ENCODE data around the gene CD163L1. TPM values are rescaled to one million over a fixed set of nuclear protein-coding genes. Genes with fewer than 3 reads are reported as not detected.

Gene CD163L1
- polyA plus RNA-seq, 3 donors, result 1.0 to 1.2 (median 1.1) TPM

- no peak for TF ChIP-seq CTCF (IDR thresholded peaks at IDR 0.05)
These were observed 39.7 kb downstream of the CD163L1 start for GRCh38 chr12:7404275-7404674.

GRCh38 chr12:7403466-7403865 lies 40.5 kb downstream of the CD163L1 start:
- Mint-ChIP-seq H3K36me3 (no peaks in the 10 kb centered on the region), H3K9me3 (peaks cover 0 to 5% (median 0%) of the 10 kb centered on the region in 7 donors), H3K4me1 (no peaks in the 10 kb centered on the region), H3K27me3 (ENCODE audit: low read depth in 3 of 3) (peaks cover 1 to 2% (median 1%) of the 10 kb centered on the region in 3 donors), H3K4me3 (no peak overlapping the region), H3K27ac (no peak overlapping the region)
- no peaks in the 10 kb centered on the region for H3K36me3 ChIP-seq (replicated peaks in 1 of 2; ENCODE audit: control insufficient read depth in 1 of 2, insufficient read depth in 2 of 2, low read length in 2 of 2)
- no peak for DNase-seq
- no peak overlapping the region for H2AFZ ChIP-seq (ENCODE audit: insufficient read depth, low read depth, low read length, poor library complexity, severe bottlenecking)
- intact Hi-C loops (cut with micrococcal nuclease), result no loop called here
- no peaks in the 10 kb centered on the region for H3K79me2 ChIP-seq (ENCODE audit: insufficient read depth, low read length)
- H3K4me2 ChIP-seq (replicated peaks; ENCODE audit: extremely low read depth, low read length, poor library complexity, severe bottlenecking), result no peak overlapping the region
- no peaks in the 10 kb centered on the region for H3K9me3 ChIP-seq (replicated peaks in 1 of 2; ENCODE audit: control insufficient read depth in 1 of 2, insufficient read depth in 1 of 2, low read length in 2 of 2)
- TF ChIP-seq CTCF (IDR thresholded peaks at IDR 0.05), result no peak
- H3K27ac ChIP-seq (ENCODE audit: low read depth in 1 of 2, low read length in 2 of 2), result no peak overlapping the region
- H3K9ac ChIP-seq (ENCODE audit: insufficient read depth, low read length, poor library complexity, severe bottlenecking), result no peak overlapping the region
- peaks cover 0 to 2% of the 10 kb centered on the region in 2 donors for H3K27me3 ChIP-seq (ENCODE audit: control insufficient read depth in 2 of 2, insufficient read depth in 2 of 2, low read length in 2 of 2)
- WGBS (ENCODE audit: insufficient coverage), result 98% methylated on average over 6 of the region's 7 CpGs
- no peaks in the 10 kb centered on the region for H3K4me1 ChIP-seq (ENCODE audit: control insufficient read depth in 1 of 2, insufficient read depth in 2 of 2, low read length in 2 of 2)
- H3K4me3 ChIP-seq (replicated peaks in 1 of 3; ENCODE audit: low read depth in 2 of 3, low read length in 3 of 3), result no peak overlapping the region
- H4K20me1 ChIP-seq (ENCODE audit: insufficient read depth, low read length), result no peaks in the 10 kb centered on the region

More at GRCh38 chr12:7404275-7404674, 39.7 kb downstream of the CD163L1 start:
- Histone ChIP-seq H3K9ac (ENCODE audit: insufficient read depth, low read length, poor library complexity, severe bottlenecking) (no peak overlapping the region), H3K9me3 (replicated peaks in 1 of 2; ENCODE audit: control insufficient read depth in 1 of 2, insufficient read depth in 1 of 2, low read length in 2 of 2) (no peaks in the 10 kb centered on the region), H3K27ac (ENCODE audit: low read depth in 1 of 2, low read length in 2 of 2) (no peak overlapping the region), H3K4me3 (replicated peaks in 1 of 3; ENCODE audit: low read depth in 2 of 3, low read length in 3 of 3) (no peak overlapping the region), H3K36me3 (replicated peaks in 1 of 2; ENCODE audit: control insufficient read depth in 1 of 2, insufficient read depth in 2 of 2, low read length in 2 of 2) (no peaks in the 10 kb centered on the region), H3K27me3 (ENCODE audit: control insufficient read depth in 2 of 2, insufficient read depth in 2 of 2, low read length in 2 of 2) (peaks cover 0 to 2% of the 10 kb centered on the region in 2 donors), H3K4me2 (replicated peaks; ENCODE audit: extremely low read depth, low read length, poor library complexity, severe bottlenecking) (no peak overlapping the region), H3K4me1 (ENCODE audit: control insufficient read depth in 1 of 2, insufficient read depth in 2 of 2, low read length in 2 of 2) (no peaks in the 10 kb centered on the region), H4K20me1 (ENCODE audit: insufficient read depth, low read length) (no peaks in the 10 kb centered on the region), H2AFZ (ENCODE audit: insufficient read depth, low read depth, low read length, poor library complexity, severe bottlenecking) (no peak overlapping the region), H3K79me2 (ENCODE audit: insufficient read depth, low read length) (no peaks in the 10 kb centered on the region)
- H3K9me3 Mint-ChIP-seq, result peaks cover 0 to 3% (median 0%) of the 10 kb centered on the region in 7 donors
- no peaks in the 10 kb centered on the region for H3K4me1 Mint-ChIP-seq
- H3K4me3 Mint-ChIP-seq, result no peak overlapping the region
- H3K36me3 Mint-ChIP-seq, result no peaks in the 10 kb centered on the region
- no peak for DNase-seq
- no peak overlapping the region for H3K27ac Mint-ChIP-seq
- intact Hi-C loops (cut with micrococcal nuclease), result no loop called here
- no CpG with 5 or more reads among the region's 2 CpGs for WGBS (ENCODE audit: insufficient coverage)
- H3K27me3 Mint-ChIP-seq (ENCODE audit: low read depth in 3 of 3), result peaks cover 0 to 2% (median 0%) of the 10 kb centered on the region in 3 donors

Measured in CD14-positive monocyte (primary cell).